Heart right ventricle (tissue), 16 donors: ENCODE measurements around the gene SLC16A6. TPM values are rescaled to one million over a fixed set of nuclear protein-coding genes. Genes with fewer than 3 reads are reported as not detected.

Experiments
- ATAC-seq, 8 donors: fragments of 200-7000 bp; cut with Tn5 transposase; one replicate each; pipeline ENCODE4 v1.9.1; 2020; ENCODE audit warnings: mild to moderate bottlenecking in 8 of 8, moderate library complexity in 8 of 8, moderate number of reproducible peaks in 1 of 8
- DNase-seq, 2 donors: peaks; one replicate each; pipeline ENCODE4 v3.0.0-alpha.2; 2020
- H3K27ac ChIP-seq, 10 donors: fragments of 200-600 bp; sonication (generic) in 2 of 10; one replicate each; pipeline versions ENCODE4 v1.5.0 to v1.8.0; 2020 to 2022; ENCODE audit warnings: mild to moderate bottlenecking in 3 of 10
- H3K27me3 ChIP-seq, 7 donors: fragments of 200-600 bp; one replicate each; pipeline ENCODE4 v1.8.0; 2021 to 2022; ENCODE audit warnings: mild to moderate bottlenecking in 2 of 7
- H3K36me3 ChIP-seq, 9 donors: fragments of 200-600 bp; sonication (generic) in 1 of 9; one replicate each; pipeline versions ENCODE4 v1.5.0 to v1.8.0; 2020 to 2022; ENCODE audit warnings: mild to moderate bottlenecking in 2 of 9
- H3K4me1 ChIP-seq, 9 donors: fragments of 200-600 bp; sonication (generic) in 1 of 9; one replicate each; pipeline versions ENCODE4 v1.5.0 to v1.8.0; 2020 to 2022; ENCODE audit warnings: mild to moderate bottlenecking in 4 of 9
- H3K4me3 ChIP-seq, 10 donors: fragments of 200-600 bp; sonication (generic) in 2 of 10; one replicate each; pipeline versions ENCODE4 v1.5.0 to v1.8.0; 2020 to 2022; ENCODE audit warnings: mild to moderate bottlenecking in 7 of 10, moderate library complexity in 2 of 10
- H3K9me3 ChIP-seq, 11 donors: fragments of 200-600 bp in 10 of 11; sonication (generic) in 2 of 11; one replicate each; pipeline versions ENCODE4 v1.5.0 to v1.8.0; 2013 to 2022; ENCODE audit warnings: mild to moderate bottlenecking in 2 of 11, control low read depth in 1 of 11, moderate library complexity in 1 of 11
- WGBS, 2 donors: extraction: QIAGEN DNeasy Blood & Tissue Kit; methylation state at CpG; one replicate each; pipeline ENCODE4 v1.1.7; 2013; ENCODE audit warnings: inconsistent platforms in 1 of 2; 5-methylcytosine and 5-hydroxymethylcytosine counted together
- intact Hi-C, 10 donors: fragments of 100-400 bp; cut with DNase I; formaldehyde crosslinking; loops; one replicate each; pipeline versions ENCODE4 v1.11.1 to v1.14.2; 2022
- polyA plus RNA-seq, 2 donors: library from polyadenylated mRNA; stranded (reverse); fragments of 200-250 nt; gene quantifications; one replicate each; pipeline ENCODE4 v1.2.3, GENCODE V29; 2013
- total RNA-seq, 10 donors: library from RNA; stranded (reverse); fragmentation: NEBNext Ultra II Directional in 3 of 10; extraction: Animal tissue kit (Norgen Biotek cat#: 25700) in 3 of 10; gene quantifications; one replicate each; pipeline versions ENCODE4 v1.2.1 to v1.2.4, GENCODE V29; 2021 to 2023
- TF ChIP-seq, protein P1 (sequence below), 9 donors: fragments of 200-600 bp; sonication (generic) in 2 of 9; IDR thresholded peaks; one replicate each; pipeline versions ENCODE4 v1.5.0 to v1.8.0; 2021 to 2022; ENCODE audit warnings: antibody characterized with exemption in 9 of 9, mild to moderate bottlenecking in 5 of 9, moderate library complexity in 1 of 9
- donor health status: Arrhythmogenic right ventricular cardiomyopathy.
- donor health status: ischemic (EF 13 %, LVEDD 7.1; RV severe dilation, severe dysfunction).
- donor health status: healthy with polysubstance abuse.
- donor health status: DM: no; HTN: yes; CAD: no.
- donor health status: DM: no; HTN: no; CAD: no.
- donor health status: ischemic (EF 25% LVEDD 6.9; RV normal size, moderate dysfunction).
- donor health status: ischemic (EF 25% LVEDD 5.7; RV mildly dilated, moderate dysfunction).
- donor health status: healthy.
- donor health status: DM: yes; HTN: yes; CAD: no.
- donor health status: Ischemic cardiomyopathy.
- donor health status: ischemic (EF 35%, LVEDD 5.7; RV mildly dilated, moderate dysfunction).
- donor health status: nonischemic (EF 11% LVEDD 7.7; RV severe dilation, severe dysfunction).
- donor health status: DM: yes; HTN: yes; CAD: no.
- donor health status: PGD.
- donor health status: ischemic (EF 29% LVEDD 5.4; RV normal size, mild dysfunction).
- donor health status: nonischemic (EF 23%, LVEDD 6.1; RV moderate dilation, normal function).

Gene SLC16A6
- total and polyA plus RNA-seq, 12 donors, result 0.14 to 1.9 (median 0.59) TPM; not detected in 1

DNA sequence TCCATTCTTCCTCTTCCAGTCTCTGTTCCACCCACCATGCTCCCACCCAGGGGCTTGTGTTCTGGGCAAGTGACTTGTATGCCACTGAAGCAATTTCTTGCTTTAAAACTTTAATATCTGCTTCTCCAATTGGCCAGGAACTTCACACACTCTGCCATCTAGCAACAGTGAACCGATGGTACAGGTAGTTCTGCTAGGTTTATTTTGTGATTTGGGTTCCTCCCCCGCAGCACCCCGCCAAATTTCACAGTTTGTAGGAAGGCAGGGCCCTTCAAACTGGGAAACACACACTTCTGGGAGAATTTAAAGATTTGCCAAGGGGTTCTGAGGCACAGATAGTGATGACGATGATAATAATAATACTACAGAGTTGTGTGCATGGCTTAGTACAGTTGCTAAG, 3.7 kb upstream of the SLC16A6 start:
- ATAC-seq (no peak), DNase-seq (no peak)
- Histone ChIP-seq H3K4me3 (no peak overlapping the region), H3K9me3 (no peaks in the 10 kb centered on the region), H3K4me1 (peaks cover 4 to 61% (median 20%) of the 10 kb centered on the region in 9 donors), H3K36me3 (no peaks in the 10 kb centered on the region), H3K27ac (no peak overlapping the region), H3K27me3 (peaks cover 0 to 34% (median 14%) of the 10 kb centered on the region in 7 donors)
- intact Hi-C loops, result loop anchor here in 3 of 10 donors (5.0 to 10.0 kb wide), 3 partner anchors 83 to 100 kb away; no protein-coding TSS in a partner anchor
- 88 to 89% methylated on average over 4 of the region's 4 CpGs for WGBS, 2 donors
- TF ChIP-seq, protein P1, sequence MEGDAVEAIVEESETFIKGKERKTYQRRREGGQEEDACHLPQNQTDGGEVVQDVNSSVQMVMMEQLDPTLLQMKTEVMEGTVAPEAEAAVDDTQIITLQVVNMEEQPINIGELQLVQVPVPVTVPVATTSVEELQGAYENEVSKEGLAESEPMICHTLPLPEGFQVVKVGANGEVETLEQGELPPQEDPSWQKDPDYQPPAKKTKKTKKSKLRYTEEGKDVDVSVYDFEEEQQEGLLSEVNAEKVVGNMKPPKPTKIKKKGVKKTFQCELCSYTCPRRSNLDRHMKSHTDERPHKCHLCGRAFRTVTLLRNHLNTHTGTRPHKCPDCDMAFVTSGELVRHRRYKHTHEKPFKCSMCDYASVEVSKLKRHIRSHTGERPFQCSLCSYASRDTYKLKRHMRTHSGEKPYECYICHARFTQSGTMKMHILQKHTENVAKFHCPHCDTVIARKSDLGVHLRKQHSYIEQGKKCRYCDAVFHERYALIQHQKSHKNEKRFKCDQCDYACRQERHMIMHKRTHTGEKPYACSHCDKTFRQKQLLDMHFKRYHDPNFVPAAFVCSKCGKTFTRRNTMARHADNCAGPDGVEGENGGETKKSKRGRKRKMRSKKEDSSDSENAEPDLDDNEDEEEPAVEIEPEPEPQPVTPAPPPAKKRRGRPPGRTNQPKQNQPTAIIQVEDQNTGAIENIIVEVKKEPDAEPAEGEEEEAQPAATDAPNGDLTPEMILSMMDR (IDR thresholded peaks at IDR 0.05), result no peak

DNA sequence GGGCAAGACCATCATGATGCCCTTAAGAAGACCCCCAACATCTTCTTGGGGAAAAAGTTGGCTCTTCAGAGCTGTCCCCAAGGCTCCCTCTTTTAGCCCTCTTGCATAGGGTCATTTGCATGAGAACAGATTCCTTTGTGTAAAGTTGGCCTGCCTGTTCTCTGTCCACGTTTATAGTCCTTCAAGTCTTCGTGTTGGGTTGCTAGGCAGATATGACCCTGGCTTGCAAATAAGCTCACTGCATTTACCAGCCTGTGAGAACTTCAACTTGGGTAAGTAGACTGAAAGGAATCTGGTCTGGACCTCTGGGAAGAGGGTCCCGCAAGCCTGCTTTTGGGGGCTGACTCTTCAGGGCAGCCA, 3.2 kb upstream of the SLC16A6 start:
- DNase-seq, result no peak
- no peak for ATAC-seq
- H3K27ac ChIP-seq, result peak overlapping the region in 1 of 10 donors; percentile 3
- H3K4me3 ChIP-seq, result no peak overlapping the region
- TF ChIP-seq, protein P1 (IDR thresholded peaks at IDR 0.05), result no peak
- 73 to 78% methylated on average over 3 of the region's 3 CpGs for WGBS, 2 donors
- intact Hi-C loops, result loop anchor here in 3 of 10 donors (5.0 to 10.0 kb wide), 3 partner anchors 83 to 101 kb away; no protein-coding TSS in a partner anchor
- H3K36me3 ChIP-seq, result no peaks in the 10 kb centered on the region
- H3K27me3 ChIP-seq, result peaks cover 0 to 34% (median 14%) of the 10 kb centered on the region in 7 donors
- H3K9me3 ChIP-seq, result no peaks in the 10 kb centered on the region
- peaks cover 4 to 66% (median 20%) of the 10 kb centered on the region in 9 donors for H3K4me1 ChIP-seq

DNA sequence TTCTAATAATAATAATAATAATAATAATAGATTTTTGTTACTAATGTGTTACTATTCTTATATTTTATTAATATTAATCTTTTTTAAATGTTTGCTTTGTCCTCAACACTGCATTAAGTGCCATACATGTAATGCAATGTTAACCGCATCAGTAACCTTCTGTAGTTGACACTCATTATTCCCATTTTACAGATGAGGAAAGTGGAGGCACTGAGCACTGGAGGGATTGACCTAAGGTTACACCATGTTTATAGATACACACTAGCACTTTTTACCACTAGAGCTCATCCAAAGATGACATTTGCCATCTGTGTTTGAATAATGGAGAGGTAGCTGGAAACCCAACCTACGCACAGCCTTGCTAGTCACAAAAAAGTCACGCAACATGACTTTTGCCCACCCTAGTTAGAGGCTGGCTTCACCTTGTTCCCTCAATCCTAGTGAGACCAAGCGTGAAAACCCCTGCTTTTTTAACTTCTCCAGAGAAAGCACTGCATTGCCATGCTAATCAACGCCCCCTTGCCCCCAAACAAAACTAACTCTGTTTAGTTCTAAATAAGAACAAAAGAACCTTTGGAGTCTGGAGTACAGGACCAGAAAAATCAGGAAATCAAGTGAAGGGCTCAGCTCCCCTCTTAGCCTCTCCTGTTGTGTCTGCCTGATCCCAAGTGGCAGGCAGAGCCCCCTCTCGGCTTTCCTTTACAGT, 2.7 kb upstream of the SLC16A6 start:
- Histone ChIP-seq H3K27me3 (peaks cover 0 to 34% (median 14%) of the 10 kb centered on the region in 7 donors), H3K9me3 (no peaks in the 10 kb centered on the region), H3K27ac (peak overlapping the region in 1 of 10 donors; percentile 3), H3K36me3 (no peaks in the 10 kb centered on the region), H3K4me1 (peaks cover 4 to 70% (median 20%) of the 10 kb centered on the region in 9 donors), H3K4me3 (no peak overlapping the region)
- WGBS, 2 donors, result 95 to 97% methylated on average over 6 of the region's 6 CpGs
- TF ChIP-seq, protein P1 (IDR thresholded peaks at IDR 0.05), result no peak
- ATAC-seq (no peak), DNase-seq (no peak)
- intact Hi-C loops, result loop anchor here in 3 of 10 donors (5.0 to 10.0 kb wide), 3 partner anchors 84 to 101 kb away; no protein-coding TSS in a partner anchor

DNA sequence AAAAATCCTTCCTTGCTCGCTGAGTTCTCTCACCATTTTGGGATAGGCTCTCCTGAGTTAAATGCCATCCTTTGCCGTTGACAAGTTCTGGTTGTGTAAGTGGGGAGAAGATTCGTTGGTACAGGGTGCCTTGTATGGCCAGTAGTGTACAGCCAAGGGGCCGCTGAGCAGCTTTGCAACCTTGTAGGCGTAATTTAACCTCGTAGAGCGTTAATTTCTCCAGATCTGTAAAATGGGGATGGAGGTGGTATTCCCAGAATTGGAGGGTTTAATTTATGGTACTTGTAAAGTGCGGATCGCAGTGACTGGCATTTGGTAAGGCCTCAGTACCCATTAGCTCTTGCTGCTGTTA, 1.7 kb upstream of the SLC16A6 start:
- Histone ChIP-seq H3K36me3 (no peaks in the 10 kb centered on the region), H3K27ac (peak overlapping the region in 6 of 10 donors; percentile 68 to 98 (median 82)), H3K9me3 (no peaks in the 10 kb centered on the region), H3K4me1 (peaks cover 4 to 70% (median 20%) of the 10 kb centered on the region in 9 donors), H3K27me3 (peaks cover 0 to 34% (median 14%) of the 10 kb centered on the region in 7 donors), H3K4me3 (peak overlapping the region in 8 of 10 donors; percentile 44 to 85 (median 72))
- intact Hi-C loops, result loop anchor here in 3 of 10 donors (5.0 to 10.0 kb wide), 3 partner anchors 85 to 102 kb away; no protein-coding TSS in a partner anchor
- no peak for ATAC-seq
- TF ChIP-seq, protein P1 (IDR thresholded peaks at IDR 0.05), result no peak
- WGBS, 2 donors, result 44 to 51% methylated on average over 9 of the region's 9 CpGs
- no peak for DNase-seq
